Esophagus muscularis mucosa (tissue), 4 donors: ENCODE results near the gene PKP2.

Experiments
- EP300 ChIP-seq: sonication (generic); formaldehyde crosslinking; IDR thresholded peaks from one replicate; pipeline ENCODE4 v1.6.1; 2017; ENCODE audit warnings: antibody characterized with exemption
- POLR2A ChIP-seq: fragments of 450-650 bp; IDR thresholded peaks from one replicate; pipeline ENCODE4 v1.6.1; 2017; ENCODE audit warnings: antibody characterized with exemption, moderate library complexity, mild to moderate bottlenecking, low read depth
- POLR2AphosphoS5 ChIP-seq, 2 donors: sonication (generic); formaldehyde crosslinking; IDR thresholded peaks; one replicate each; pipeline ENCODE4 v1.6.1; 2017; ENCODE audit warnings: antibody characterized with exemption in 2 of 2
- TF ChIP-seq, protein P1 (sequence below), 3 experiments: fragments of 200-600 bp in 2 of 3; fragments of 450-650 bp in 1 of 3; sonication (generic) in 2 of 3; IDR thresholded peaks; one replicate each; pipeline ENCODE4 v1.5.1; 2017 to 2019; ENCODE audit warnings: antibody characterized with exemption in 3 of 3, mild to moderate bottlenecking in 2 of 3, moderate library complexity in 1 of 3

GRCh38 chr12:32828120-32828519 is 68.5 kb downstream of the PKP2 start:
- TF ChIP-seq POLR2AphosphoS5 (IDR thresholded peaks at IDR 0.05), result no peak
- TF ChIP-seq POLR2A, result no peak
- TF ChIP-seq, protein P1, sequence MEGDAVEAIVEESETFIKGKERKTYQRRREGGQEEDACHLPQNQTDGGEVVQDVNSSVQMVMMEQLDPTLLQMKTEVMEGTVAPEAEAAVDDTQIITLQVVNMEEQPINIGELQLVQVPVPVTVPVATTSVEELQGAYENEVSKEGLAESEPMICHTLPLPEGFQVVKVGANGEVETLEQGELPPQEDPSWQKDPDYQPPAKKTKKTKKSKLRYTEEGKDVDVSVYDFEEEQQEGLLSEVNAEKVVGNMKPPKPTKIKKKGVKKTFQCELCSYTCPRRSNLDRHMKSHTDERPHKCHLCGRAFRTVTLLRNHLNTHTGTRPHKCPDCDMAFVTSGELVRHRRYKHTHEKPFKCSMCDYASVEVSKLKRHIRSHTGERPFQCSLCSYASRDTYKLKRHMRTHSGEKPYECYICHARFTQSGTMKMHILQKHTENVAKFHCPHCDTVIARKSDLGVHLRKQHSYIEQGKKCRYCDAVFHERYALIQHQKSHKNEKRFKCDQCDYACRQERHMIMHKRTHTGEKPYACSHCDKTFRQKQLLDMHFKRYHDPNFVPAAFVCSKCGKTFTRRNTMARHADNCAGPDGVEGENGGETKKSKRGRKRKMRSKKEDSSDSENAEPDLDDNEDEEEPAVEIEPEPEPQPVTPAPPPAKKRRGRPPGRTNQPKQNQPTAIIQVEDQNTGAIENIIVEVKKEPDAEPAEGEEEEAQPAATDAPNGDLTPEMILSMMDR (IDR thresholded peaks at IDR 0.05), result no peak
- no peak for TF ChIP-seq EP300
